ENCODE results near the gene NOTCH1.

NOTCH1 gene

GRCh38 chr9:136549010-136549980 is 3.4 kb upstream of the NOTCH1 start:
- H3K4me1 ChIP-seq (ENCODE audit: control insufficient read depth, insufficient read depth, low read length) = peaks cover 38% of the 10 kb centered on the region
- H3K9ac ChIP-seq (ENCODE audit: low read depth, low read length) = no peak overlapping the region
- H3K9me3 ChIP-seq (ENCODE audit: control insufficient read depth, insufficient read depth, low read length) = no peaks in the 10 kb centered on the region
- H3K27me3 ChIP-seq (ENCODE audit: control insufficient read depth, insufficient read depth, low read length) = no peaks in the 10 kb centered on the region; the same call in none of the 2 replicates
- H3K36me3 ChIP-seq (ENCODE audit: control insufficient read depth, insufficient read depth, low read length) = no peaks in the 10 kb centered on the region
- H3K27ac ChIP-seq (ENCODE audit: low read depth, low read length) = no peak overlapping the region
- no peak overlapping the region for H3K4me3 ChIP-seq (ENCODE audit: low read depth, low read length)

- H3K27me3 ChIP-seq (ENCODE audit: control insufficient read depth, insufficient read depth, low read length) = no peaks in the 10 kb centered on the region; the same call in 1 of the 2 replicates
- H3K27ac ChIP-seq (ENCODE audit: low read depth, low read length) = no peak overlapping the region
- no peak overlapping the region for H3K4me3 ChIP-seq (ENCODE audit: low read depth, low read length)
- H3K9ac ChIP-seq (ENCODE audit: low read depth, low read length) = no peak overlapping the region
- no peaks in the 10 kb centered on the region for H3K9me3 ChIP-seq (ENCODE audit: control insufficient read depth, insufficient read depth, low read length)
- H3K36me3 ChIP-seq (ENCODE audit: control insufficient read depth, insufficient read depth, low read length) = peaks cover 12% of the 10 kb centered on the region; the same call in 1 of the 2 replicates
- peaks cover 40% of the 10 kb centered on the region for H3K4me1 ChIP-seq (ENCODE audit: control insufficient read depth, insufficient read depth, low read length)
These were observed 1.8 kb upstream of the NOTCH1 start for GRCh38 chr9:136547508-136548215.

GRCh38 chr9:136546697-136547501 is 1.1 kb upstream of the NOTCH1 start:
- peak overlapping the region; percentile 59 for H3K4me3 ChIP-seq (ENCODE audit: low read depth, low read length)
- peaks cover 17% of the 10 kb centered on the region for H3K36me3 ChIP-seq (ENCODE audit: control insufficient read depth, insufficient read depth, low read length)
- peak overlapping the region; percentile 30; the same call in 1 of the 2 replicates for H3K9ac ChIP-seq (ENCODE audit: low read depth, low read length)
- no peaks in the 10 kb centered on the region; the same call in 1 of the 2 replicates for H3K27me3 ChIP-seq (ENCODE audit: control insufficient read depth, insufficient read depth, low read length)
- H3K4me1 ChIP-seq (ENCODE audit: control insufficient read depth, insufficient read depth, low read length) = peaks cover 34% of the 10 kb centered on the region
- H3K27ac ChIP-seq (ENCODE audit: low read depth, low read length) = peak overlapping the region; percentile 85
- no peaks in the 10 kb centered on the region for H3K9me3 ChIP-seq (ENCODE audit: control insufficient read depth, insufficient read depth, low read length)

GRCh38 chr9:136545692-136545964 is 220 bp downstream of the NOTCH1 start:
- H3K4me3 ChIP-seq (ENCODE audit: low read depth, low read length) = peak overlapping the region; percentile 75; the same call in 1 of the 2 replicates
- peaks cover 27% of the 10 kb centered on the region for H3K4me1 ChIP-seq (ENCODE audit: control insufficient read depth, insufficient read depth, low read length)
- no peaks in the 10 kb centered on the region for H3K9me3 ChIP-seq (ENCODE audit: control insufficient read depth, insufficient read depth, low read length)
- no peak overlapping the region for H3K27ac ChIP-seq (ENCODE audit: low read depth, low read length)
- H3K36me3 ChIP-seq (ENCODE audit: control insufficient read depth, insufficient read depth, low read length) = peaks cover 27% of the 10 kb centered on the region
- no peaks in the 10 kb centered on the region; the same call in 1 of the 2 replicates for H3K27me3 ChIP-seq (ENCODE audit: control insufficient read depth, insufficient read depth, low read length)
- no peak overlapping the region; the same call in 1 of the 2 replicates for H3K9ac ChIP-seq (ENCODE audit: low read depth, low read length)

- Histone ChIP-seq H3K4me3 (ENCODE audit: low read depth, low read length) (peak overlapping the region; percentile 75), H3K27ac (ENCODE audit: low read depth, low read length) (peak overlapping the region; percentile 35), H3K36me3 (ENCODE audit: control insufficient read depth, insufficient read depth, low read length) (peaks cover 27% of the 10 kb centered on the region), H3K27me3 (ENCODE audit: control insufficient read depth, insufficient read depth, low read length) (no peaks in the 10 kb centered on the region; the same call in 1 of the 2 replicates), H3K9me3 (ENCODE audit: control insufficient read depth, insufficient read depth, low read length) (no peaks in the 10 kb centered on the region), H3K4me1 (ENCODE audit: control insufficient read depth, insufficient read depth, low read length) (peaks cover 25% of the 10 kb centered on the region), H3K9ac (ENCODE audit: low read depth, low read length) (no peak overlapping the region; the same call in 1 of the 2 replicates)
These were observed 720 bp downstream of the NOTCH1 start for GRCh38 chr9:136544964-136545691.

GRCh38 chr9:136544548-136544963 is 1.3 kb downstream of the NOTCH1 start:
- no peaks in the 10 kb centered on the region for H3K9me3 ChIP-seq (ENCODE audit: control insufficient read depth, insufficient read depth, low read length)
- H3K36me3 ChIP-seq (ENCODE audit: control insufficient read depth, insufficient read depth, low read length) = peaks cover 27% of the 10 kb centered on the region
- H3K27me3 ChIP-seq (ENCODE audit: control insufficient read depth, insufficient read depth, low read length) = no peaks in the 10 kb centered on the region; the same call in 1 of the 2 replicates
- H3K4me1 ChIP-seq (ENCODE audit: control insufficient read depth, insufficient read depth, low read length) = peaks cover 25% of the 10 kb centered on the region
- peak overlapping the region; percentile 35 for H3K27ac ChIP-seq (ENCODE audit: low read depth, low read length)
- peak overlapping the region; percentile 75 for H3K4me3 ChIP-seq (ENCODE audit: low read depth, low read length)
- no peak overlapping the region for H3K9ac ChIP-seq (ENCODE audit: low read depth, low read length)

GRCh38 chr9:136543830-136544547 is 1.9 kb downstream of the NOTCH1 start:
- Histone ChIP-seq H3K4me1 (ENCODE audit: control insufficient read depth, insufficient read depth, low read length) (peaks cover 25% of the 10 kb centered on the region), H3K27me3 (ENCODE audit: control insufficient read depth, insufficient read depth, low read length) (no peaks in the 10 kb centered on the region; the same call in 1 of the 2 replicates), H3K4me3 (ENCODE audit: low read depth, low read length) (peak overlapping the region; percentile 75), H3K36me3 (ENCODE audit: control insufficient read depth, insufficient read depth, low read length) (peaks cover 27% of the 10 kb centered on the region), H3K27ac (ENCODE audit: low read depth, low read length) (no peak overlapping the region), H3K9ac (ENCODE audit: low read depth, low read length) (no peak overlapping the region), H3K9me3 (ENCODE audit: control insufficient read depth, insufficient read depth, low read length) (no peaks in the 10 kb centered on the region)

- H3K9ac ChIP-seq (ENCODE audit: low read depth, low read length) = no peak overlapping the region
These were observed 2.6 kb downstream of the NOTCH1 start for GRCh38 chr9:136543280-136543679.

GRCh38 chr9:136542241-136543040 is 3.4 kb downstream of the NOTCH1 start:
- H3K27ac ChIP-seq (ENCODE audit: low read depth, low read length) = no peak overlapping the region
- H3K4me3 ChIP-seq (ENCODE audit: low read depth, low read length) = no peak overlapping the region
- no peaks in the 10 kb centered on the region for H3K9me3 ChIP-seq (ENCODE audit: control insufficient read depth, insufficient read depth, low read length)
- no peaks in the 10 kb centered on the region; the same call in 1 of the 2 replicates for H3K27me3 ChIP-seq (ENCODE audit: control insufficient read depth, insufficient read depth, low read length)
- H3K4me1 ChIP-seq (ENCODE audit: control insufficient read depth, insufficient read depth, low read length) = peaks cover 13% of the 10 kb centered on the region
- no peak overlapping the region for H3K9ac ChIP-seq (ENCODE audit: low read depth, low read length)
- peaks cover 29% of the 10 kb centered on the region for H3K36me3 ChIP-seq (ENCODE audit: control insufficient read depth, insufficient read depth, low read length)

More at GRCh38 chr9:136543280-136543679, 2.6 kb downstream of the NOTCH1 start:
- Histone ChIP-seq H3K36me3 (ENCODE audit: control insufficient read depth, insufficient read depth, low read length) (peaks cover 29% of the 10 kb centered on the region), H3K9me3 (ENCODE audit: control insufficient read depth, insufficient read depth, low read length) (no peaks in the 10 kb centered on the region), H3K4me3 (ENCODE audit: low read depth, low read length) (no peak overlapping the region), H3K27ac (ENCODE audit: low read depth, low read length) (no peak overlapping the region), H3K27me3 (ENCODE audit: control insufficient read depth, insufficient read depth, low read length) (no peaks in the 10 kb centered on the region; the same call in 1 of the 2 replicates), H3K4me1 (ENCODE audit: control insufficient read depth, insufficient read depth, low read length) (peaks cover 21% of the 10 kb centered on the region)

Measured in HUES48 (cell line).